HG03135 (cell line): ENCODE data around the gene PSMC3.

Source experiments
- ATAC-seq: cut with Tn5 transposase; IDR thresholded peaks from one replicate; pipeline ENCODE4 v1.9.1; 2021; ENCODE audit warnings: mild to moderate bottlenecking, moderate library complexity; ENCODE audit not compliant: unreplicated experiment

Gene PSMC3

DNA sequence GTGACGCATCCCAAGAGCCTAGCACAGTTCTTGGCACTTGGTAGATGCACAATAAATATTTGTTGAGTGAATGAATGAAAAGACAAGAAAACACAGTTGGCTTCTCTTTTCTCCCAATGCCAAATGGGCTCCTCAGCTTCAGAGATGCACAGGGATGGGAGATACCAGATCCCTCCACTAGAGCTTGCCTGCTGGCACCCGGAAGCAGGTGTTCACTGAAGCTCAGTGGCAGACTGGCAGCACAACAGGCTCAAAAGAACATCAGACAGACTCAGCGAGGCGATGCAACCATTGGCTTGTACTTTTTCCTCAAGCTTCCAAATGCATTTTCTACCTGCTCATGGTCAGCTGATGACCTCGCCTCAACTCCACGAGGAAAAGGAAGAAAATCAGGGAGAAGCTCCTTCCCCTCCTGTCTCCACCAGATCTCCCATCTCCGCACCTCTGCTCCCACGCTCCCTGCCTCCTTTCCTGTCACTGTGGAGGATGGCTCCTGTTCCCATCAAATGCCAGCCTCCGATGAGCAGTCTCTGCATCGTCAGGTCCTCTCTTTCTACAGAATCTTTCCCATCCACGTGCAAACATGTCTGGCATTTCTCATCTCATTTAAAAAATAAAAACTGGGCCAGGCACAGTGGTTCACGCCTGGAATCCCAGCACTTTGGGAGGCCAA, 16.9 kb upstream of the PSMC3 start:
- no peak for ATAC-seq

DNA sequence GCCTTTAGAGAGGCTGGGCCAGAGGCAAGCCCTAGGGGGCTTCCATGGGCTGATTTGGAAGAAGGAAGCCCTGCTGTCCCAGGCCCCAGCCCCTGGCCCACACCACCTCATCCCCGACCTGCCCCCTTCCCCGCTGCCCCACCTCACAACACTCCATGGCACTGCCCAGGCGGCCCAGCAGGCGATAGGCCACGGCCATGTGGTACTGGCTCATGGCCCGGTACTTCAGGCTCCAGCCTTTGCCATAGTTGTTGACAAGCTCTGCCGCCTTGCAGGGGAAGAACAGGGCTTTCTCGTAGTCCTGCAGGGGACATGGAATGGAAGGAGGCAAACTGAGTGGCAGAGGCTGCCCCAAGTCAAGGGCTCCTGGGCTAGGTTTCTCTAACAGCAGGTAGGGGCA, 16.3 kb upstream of the PSMC3 start:
- ATAC-seq, result no peak

- ATAC-seq, result no peak
Measured at GRCh38 chr11:47441421-47441820, 15.2 kb upstream of the PSMC3 start.

- ATAC-seq, result no peak
Measured at GRCh38 chr11:47440054-47440476, 13.8 kb upstream of the PSMC3 start.

DNA sequence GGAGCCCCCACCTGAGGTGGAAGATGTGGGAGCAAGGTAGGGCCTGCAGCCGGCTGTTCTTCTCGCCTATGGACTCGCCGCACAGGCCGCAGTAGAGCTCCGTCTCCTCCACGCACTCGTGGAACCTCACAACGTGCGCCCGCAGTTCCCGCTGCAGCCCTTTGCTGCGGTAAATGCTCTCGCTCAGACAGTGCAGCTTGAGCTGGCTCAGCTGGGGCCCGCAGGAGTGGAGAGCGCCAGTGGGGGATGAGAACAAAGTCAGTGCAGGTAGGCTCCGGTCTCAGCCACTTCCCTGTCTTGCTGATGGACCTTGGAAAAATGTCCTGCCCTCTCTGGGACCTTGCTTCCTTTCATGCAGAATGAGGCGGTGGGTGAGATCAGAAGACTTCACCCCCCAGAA, 12.5 kb upstream of the PSMC3 start:
- ATAC-seq, result no peak

GRCh38 chr11:47437746-47438418, 11.6 kb upstream of the PSMC3 start:
- ATAC-seq, result no peak

DNA sequence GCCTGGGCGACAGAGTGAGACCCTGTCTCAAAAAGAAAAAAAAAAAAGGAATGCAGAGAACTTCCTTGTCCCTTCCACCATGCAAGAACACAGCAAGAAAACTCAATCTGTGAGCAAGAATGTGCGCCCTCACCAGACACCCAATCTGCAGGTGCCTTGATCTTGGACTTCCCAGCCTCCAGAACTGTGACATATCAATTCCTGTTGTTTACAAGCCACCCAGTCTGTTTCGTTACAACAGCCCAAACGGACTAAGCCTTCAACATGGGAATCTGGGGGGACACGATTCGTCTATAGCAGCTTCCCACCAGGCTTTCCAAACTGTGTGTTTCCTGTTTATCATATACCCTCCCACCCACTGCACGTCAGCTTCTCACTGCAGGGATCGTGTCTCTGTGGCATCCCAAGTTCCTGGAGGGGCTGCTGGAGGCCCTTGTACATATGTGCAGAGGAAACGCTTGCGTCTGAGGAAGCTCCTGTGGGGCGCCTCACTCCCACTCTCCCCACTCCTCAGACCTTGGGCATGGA, 11.0 kb upstream of the PSMC3 start:
- ATAC-seq, result no peak

- no peak for ATAC-seq
Measured at GRCh38 chr11:47436726-47437125, 10.5 kb upstream of the PSMC3 start.

- ATAC-seq, result no peak
Measured at GRCh38 chr11:47435687-47436086, 9.4 kb upstream of the PSMC3 start.

DNA sequence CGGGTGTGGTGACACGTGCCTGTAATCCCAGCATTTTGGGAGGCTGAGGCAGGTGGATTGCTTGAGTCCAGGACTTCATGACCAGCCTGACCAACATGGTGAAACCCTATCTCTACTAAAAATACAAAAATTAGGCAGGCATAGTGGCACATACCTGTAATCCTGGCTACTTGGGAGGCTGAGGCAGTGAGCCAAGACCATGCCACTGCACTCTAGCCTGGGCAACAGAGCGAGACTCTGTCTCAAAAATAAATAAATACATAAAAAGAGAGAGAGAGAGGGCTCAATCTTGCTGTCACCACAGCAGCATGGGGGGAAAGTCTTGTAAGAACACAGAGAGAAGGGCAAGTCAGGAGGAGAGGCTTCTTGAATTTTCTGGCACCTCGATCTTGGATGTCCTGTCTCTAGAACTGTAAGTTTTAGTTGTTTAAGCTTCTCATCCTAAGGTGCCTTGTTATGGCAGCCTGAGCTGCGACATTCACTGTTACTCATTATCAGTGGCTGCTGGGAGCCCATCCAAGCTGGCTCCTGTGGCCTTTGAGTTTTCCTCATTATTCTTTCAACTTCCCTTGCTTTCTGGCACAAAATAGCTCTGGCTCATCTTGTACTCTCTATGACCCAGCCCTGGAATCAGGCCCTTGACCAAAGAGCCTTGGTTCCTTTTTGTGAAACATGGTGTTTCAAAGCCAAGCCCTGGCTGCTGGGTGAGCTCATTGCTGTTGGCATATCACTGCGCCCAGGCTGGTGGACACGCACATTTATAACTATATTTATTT, 8.0 kb upstream of the PSMC3 start:
- no peak for ATAC-seq

- no peak for ATAC-seq
Measured at GRCh38 chr11:47433157-47433556, 6.9 kb upstream of the PSMC3 start.

DNA sequence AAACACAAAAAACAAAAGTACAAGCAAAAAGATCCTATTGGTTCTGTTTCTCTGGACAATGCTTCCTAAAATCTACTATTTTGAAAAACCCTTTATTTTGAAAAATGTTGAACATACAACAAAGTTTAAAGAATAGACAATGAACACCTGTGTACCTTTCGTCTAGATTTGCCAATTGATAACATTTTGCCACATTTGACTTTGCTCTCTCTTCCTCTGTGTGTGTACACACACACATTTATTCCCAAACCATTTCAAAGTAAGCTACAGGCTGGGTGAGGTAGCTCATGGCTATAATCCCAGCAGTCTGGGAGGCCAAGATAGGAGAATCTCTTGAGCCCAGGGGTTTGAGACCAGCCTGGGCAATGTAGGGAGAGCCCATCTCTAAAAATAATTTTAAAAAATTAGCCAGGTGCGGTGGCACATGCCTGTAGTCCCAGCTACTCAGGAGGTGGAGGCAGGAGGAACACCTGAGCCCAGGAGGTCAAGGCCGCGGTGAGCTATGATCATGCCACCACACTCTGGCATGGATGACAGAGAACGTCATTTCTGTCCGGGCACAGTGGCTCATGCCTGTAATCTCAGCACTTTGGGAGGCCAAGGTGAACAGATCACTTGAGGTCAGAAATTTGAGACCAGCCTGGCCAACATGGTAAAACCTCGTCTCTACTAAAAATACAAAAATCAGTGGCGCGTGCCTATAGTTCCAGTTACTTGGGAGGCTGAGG, 5.3 kb upstream of the PSMC3 start:
- no peak for ATAC-seq

DNA sequence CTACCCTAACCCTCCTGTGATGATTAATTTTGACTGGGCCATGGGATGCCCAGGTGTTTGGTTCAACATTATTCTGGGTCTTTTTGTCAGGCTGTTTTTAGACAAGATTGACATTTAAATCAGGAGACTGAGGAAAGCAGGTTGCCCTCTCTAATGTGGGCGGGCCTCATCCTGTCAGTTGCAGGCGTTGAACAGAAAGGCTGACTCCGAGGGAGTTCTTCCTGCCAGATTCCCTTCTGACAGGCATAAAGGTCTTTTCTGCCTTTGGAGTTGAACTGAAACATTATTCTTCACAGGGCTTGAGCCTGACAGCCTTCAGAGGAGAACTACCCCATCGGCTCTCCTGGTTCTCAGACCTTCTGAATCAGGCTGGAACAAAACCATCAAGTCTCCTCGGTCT, 4.3 kb upstream of the PSMC3 start:
- ATAC-seq, result no peak

GRCh38 chr11:47425611-47426010, 628 bp downstream of the PSMC3 start:
- no peak for ATAC-seq

DNA sequence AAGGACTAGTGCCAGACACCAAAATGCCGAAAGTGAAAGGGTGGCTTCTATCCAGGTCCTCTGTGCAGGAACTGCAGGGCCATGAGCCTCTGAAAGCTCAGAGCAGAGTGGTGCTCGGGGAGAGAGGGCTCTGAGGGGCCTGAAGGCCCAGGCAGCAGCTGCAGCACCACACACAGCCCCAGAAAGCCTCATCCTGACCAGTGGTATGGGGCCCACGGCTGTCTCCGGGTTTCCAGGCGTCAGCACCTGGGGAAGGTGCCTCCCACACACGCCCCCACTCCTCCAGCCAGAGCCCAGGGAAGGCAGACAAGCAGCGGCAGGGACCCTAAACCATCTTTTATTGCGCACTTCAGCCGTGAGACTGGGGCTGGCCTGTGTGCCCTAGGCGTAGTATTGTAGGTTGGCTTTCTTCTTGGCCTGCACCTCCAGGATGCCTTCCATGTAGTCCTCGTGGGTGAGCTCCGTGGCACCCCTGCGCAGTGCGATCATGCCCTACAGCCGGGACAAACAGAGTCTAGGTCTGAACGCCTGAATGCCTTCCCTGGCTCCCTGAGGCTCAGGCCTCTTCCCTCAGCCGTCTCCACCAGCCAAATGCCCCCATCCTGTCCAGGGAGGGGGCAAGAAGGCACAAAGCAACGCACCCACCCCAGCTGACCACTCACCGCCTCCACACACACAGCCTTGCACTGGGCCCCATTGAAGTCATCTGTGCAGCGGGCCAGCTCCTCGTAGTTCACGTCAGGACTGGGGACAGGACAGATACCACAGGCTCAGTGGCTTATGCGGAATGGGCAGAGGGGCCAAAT, 7.6 kb downstream of the PSMC3 start:
- no peak for ATAC-seq

- ATAC-seq, result no peak
Measured at GRCh38 chr11:47417712-47418111, 8.5 kb downstream of the PSMC3 start.

GRCh38 chr11:47415949-47416472, 10.2 kb downstream of the PSMC3 start:
- no peak for ATAC-seq

- ATAC-seq, result no peak
Measured at GRCh38 chr11:47415091-47415854, 11.0 kb downstream of the PSMC3 start.

DNA sequence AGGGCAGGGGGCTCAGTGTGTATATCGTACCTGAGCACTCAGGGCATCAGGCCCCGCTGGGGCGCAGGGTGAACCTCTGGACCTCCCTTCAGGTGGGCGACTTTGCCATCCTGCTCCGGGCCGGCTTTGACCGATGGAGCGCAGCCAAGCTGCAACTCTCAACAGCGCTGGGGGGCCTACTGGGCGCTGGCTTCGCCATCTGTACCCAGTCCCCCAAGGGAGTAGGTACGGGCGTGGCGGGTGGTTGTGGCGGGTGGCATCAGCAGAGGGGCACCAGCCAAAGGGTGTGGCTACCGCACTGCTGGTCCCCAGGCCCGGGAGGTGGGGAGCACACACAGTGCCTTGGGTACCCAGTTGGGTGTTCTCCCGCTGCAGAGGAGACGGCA, 11.6 kb downstream of the PSMC3 start:
- ATAC-seq, result no peak
